HG02571 (cell line): ENCODE results near the gene DPYD.

Experiments
- ATAC-seq: cut with Tn5 transposase; IDR thresholded peaks from one replicate; pipeline ENCODE4 v1.9.1; 2021; ENCODE audit warnings: mild to moderate bottlenecking, moderate library complexity; ENCODE audit not compliant: unreplicated experiment

Gene DPYD

DNA sequence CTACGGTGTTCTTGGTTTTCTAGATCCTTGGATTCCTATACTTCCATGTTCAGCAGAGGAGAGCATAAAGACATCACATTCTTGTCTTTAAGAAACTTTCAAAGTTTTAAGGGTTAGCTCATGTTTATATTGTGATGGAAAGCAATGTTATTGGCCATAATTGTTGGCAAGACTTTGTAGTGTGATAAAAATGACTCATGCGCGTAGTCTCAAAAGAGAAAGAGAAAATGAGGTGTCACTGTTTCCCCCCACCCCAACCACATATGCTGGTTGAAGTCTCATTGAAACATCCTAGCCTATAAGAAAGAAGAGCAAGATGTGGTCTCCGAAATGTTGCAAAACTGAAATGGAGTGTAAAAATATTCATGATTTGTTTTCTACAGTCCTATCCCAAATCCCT lies 850.5 kb downstream of the DPYD start:
- no peak for ATAC-seq

DNA sequence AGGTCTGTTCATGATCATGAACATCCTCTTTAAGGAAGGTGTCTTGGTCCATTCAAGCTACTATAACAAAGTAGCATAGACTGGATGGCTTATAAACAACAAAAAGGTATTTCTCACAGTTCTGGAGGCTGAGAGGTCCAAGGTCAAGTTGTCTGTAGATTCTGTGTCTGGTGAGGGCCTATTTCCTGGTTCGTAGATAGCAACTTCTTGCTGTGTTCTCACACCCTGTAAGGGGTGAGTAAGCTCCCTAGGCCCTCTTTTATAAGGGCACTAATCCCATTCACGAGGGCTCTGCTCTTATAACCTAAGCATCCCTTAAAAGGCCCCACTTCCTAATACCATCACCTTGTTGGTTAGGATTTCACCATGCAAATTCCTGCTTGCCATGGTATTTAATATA lies 851.5 kb downstream of the DPYD start:
- no peak for ATAC-seq

- ATAC-seq = no peak
These were observed 854.0 kb downstream of the DPYD start for GRCh38 chr1:97066860-97067259.

GRCh38 chr1:97063532-97063931 lies 857.3 kb downstream of the DPYD start:
- ATAC-seq = no peak

GRCh38 chr1:97061604-97062003 lies 859.2 kb downstream of the DPYD start:
- no peak for ATAC-seq

- ATAC-seq = no peak
These were observed 864.4 kb downstream of the DPYD start for GRCh38 chr1:97056386-97056785.

GRCh38 chr1:97053268-97053667 lies 867.6 kb downstream of the DPYD start:
- ATAC-seq = no peak

GRCh38 chr1:97051823-97052222 lies 869.0 kb downstream of the DPYD start:
- no peak for ATAC-seq

DNA sequence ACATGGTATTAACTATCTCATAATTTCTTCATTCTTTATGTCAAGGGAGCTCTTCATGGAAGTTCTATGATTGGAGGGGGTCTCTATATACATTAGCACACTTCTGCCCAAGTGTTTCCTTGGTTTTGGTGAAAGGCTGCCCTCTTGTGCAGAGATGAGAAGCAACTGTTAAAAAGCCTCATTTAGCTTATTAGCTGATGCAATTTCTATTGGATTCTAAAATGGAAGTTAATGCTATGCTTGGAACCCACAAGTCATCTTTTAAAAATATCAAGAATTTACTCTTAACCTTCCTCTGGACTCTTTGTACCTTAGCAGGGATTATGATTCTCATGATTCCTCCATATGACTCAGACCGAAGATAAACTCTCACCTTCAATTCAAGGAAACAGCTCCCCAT lies 870.3 kb downstream of the DPYD start:
- ATAC-seq = no peak

DNA sequence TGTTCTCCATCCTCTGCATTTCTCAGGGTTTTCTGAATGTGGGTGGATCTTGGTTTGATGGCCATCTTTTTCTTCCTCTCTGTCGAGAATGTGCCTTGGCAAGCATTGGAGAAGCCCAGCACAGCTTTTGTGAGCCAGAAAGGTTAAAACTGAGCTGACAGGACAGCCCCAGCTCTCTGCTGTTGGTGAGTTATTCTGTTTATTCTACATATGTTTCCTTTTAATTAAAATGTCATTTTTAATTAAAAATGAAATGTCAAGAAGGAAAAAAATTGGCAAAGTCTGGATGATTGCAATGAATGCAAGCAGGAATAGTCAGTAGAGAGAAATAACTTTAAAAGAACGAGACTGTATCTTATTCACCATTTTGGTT lies 873.4 kb downstream of the DPYD start:
- ATAC-seq = no peak

GRCh38 chr1:97046765-97047420 lies 873.9 kb downstream of the DPYD start:
- ATAC-seq = no peak

- no peak for ATAC-seq
These were observed 876.6 kb downstream of the DPYD start for GRCh38 chr1:97044159-97044760.

DNA sequence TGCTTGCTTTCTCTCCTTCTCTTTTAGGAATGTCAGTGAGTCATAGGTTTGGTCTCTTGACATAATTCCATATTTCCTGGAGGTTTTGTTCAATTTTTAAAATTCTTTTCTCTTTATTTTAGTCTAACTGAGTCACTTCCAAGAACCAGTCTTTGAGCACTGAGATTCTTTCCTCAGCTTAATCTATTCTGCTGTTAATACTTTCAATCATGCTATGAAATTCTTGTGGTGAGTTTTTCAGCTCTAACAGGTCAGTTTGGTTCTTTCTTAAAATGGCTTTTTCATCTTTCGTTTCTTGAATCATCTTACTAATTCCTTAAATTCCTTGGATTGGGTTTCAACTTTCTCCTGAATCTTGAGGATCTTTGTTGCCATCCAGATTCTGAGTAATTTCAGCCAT lies 878.3 kb downstream of the DPYD start:
- ATAC-seq = no peak

DNA sequence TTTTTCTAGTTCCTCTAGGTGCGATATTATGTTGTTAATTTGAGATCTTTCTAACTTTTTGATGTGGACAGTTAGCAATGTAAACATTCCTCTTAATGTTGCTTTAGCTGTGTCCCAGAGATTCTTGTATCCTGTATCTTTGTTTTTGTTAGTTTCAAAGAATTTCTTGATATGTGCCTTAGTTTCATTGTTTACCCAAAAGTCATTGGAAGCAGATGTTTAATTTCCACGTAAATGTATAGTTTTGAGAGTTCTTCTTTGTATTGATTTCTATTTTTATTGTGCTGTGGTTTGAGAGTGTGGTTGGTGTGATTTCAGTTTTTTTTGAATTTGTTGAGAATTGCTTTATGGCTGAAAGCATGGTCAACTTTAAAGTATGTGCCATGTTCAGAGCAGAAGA lies 879.8 kb downstream of the DPYD start:
- no peak for ATAC-seq

DNA sequence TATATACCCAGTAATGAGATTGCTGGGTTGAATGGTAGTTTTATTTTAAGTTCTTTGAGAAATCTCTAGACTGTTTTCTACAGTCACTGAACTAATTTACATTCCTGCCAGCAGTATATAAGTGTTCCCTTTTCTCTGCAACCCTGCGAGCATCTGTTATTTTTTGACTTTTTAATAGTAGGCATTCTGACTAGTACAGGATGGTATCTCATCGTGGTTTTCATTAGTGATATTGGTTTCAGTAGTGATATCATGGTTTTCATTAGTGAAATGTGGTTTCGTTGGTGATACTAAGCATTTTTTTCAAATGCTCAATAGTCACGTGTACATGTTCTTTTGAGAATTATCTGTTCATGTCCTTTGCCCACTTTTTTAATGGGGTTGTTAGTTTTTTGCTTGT lies 882.4 kb downstream of the DPYD start:
- no peak for ATAC-seq

- ATAC-seq = no peak
These were observed 886.2 kb downstream of the DPYD start for GRCh38 chr1:97034651-97035050.

- ATAC-seq = no peak
These were observed 886.9 kb downstream of the DPYD start for GRCh38 chr1:97033949-97034348.
